HepG2 (cell line): Measurements from ENCODE around the gene PAQR7. TPM values are rescaled to one million over a fixed set of nuclear protein-coding genes. Genes with fewer than 3 reads are reported as not detected.

ENCODE experiments used
- ARID2 ChIP-seq: sonication (generic); formaldehyde crosslinking; IDR thresholded peaks from 2 replicates; pipeline ENCODE4 v1.8.1; 2022; ENCODE audit warnings: mild to moderate bottlenecking, missing genetic modification reagents, borderline replicate concordance
- CTCF ChIP-seq: sonication (generic); formaldehyde crosslinking; IDR thresholded peaks from 2 replicates; pipeline ENCODE4 v1.5.0; 2020; ENCODE audit warnings: mild to moderate bottlenecking, missing genetic modification reagents, moderate library complexity
- ELF4 ChIP-seq: sonication (generic); formaldehyde crosslinking; IDR thresholded peaks from 2 replicates; pipeline ENCODE4 v1.5.0; 2020; ENCODE audit warnings: missing genetic modification reagents, mild to moderate bottlenecking, moderate library complexity, borderline replicate concordance
- IRX3 ChIP-seq: sonication (generic); formaldehyde crosslinking; IDR thresholded peaks from 2 replicates; pipeline ENCODE4 v1.8.1; 2023; ENCODE audit warnings: mild to moderate bottlenecking, low read depth, missing genetic modification reagents, borderline replicate concordance
- KLF13 ChIP-seq: sonication (generic); formaldehyde crosslinking; IDR thresholded peaks from 2 replicates; pipeline ENCODE4 v1.4.0; 2020; ENCODE audit warnings: mild to moderate bottlenecking, missing genetic modification reagents
- LRRFIP1 ChIP-seq: sonication (generic); formaldehyde crosslinking; conservative IDR thresholded peaks from 2 replicates; pipeline ENCODE4 v1.4.0; 2020; ENCODE audit warnings: missing genetic modification reagents
- MNT ChIP-seq: fragments of 450-650 bp; IDR thresholded peaks from 2 replicates; pipeline ENCODE4 v1.6.1; 2016
- MYC ChIP-seq: sonication (generic); formaldehyde crosslinking; IDR thresholded peaks from 2 replicates; pipeline ENCODE4 v1.9.0; 2021; ENCODE audit warnings: missing genetic modification reagents, borderline replicate concordance
- NR1H2 ChIP-seq: sonication (generic); formaldehyde crosslinking; IDR thresholded peaks from 2 replicates; pipeline ENCODE4 v1.8.1; 2022; ENCODE audit warnings: low read depth, missing genetic modification reagents, borderline replicate concordance
- RCOR2 ChIP-seq: IDR thresholded peaks from 2 replicates; pipeline ENCODE4 v1.6.1; 2016; ENCODE audit warnings: missing biosample characterization, missing genetic modification reagents
- STAT5B ChIP-seq: sonication (generic); formaldehyde crosslinking; IDR thresholded peaks from 2 replicates; pipeline ENCODE4 v1.4.0; 2020; ENCODE audit warnings: missing genetic modification reagents
- ZBTB43 ChIP-seq: sonication (generic); formaldehyde crosslinking; conservative IDR thresholded peaks from 2 replicates; pipeline ENCODE4 v1.4.0; 2020; ENCODE audit warnings: missing genetic modification reagents
- ZFP41 ChIP-seq: sonication (generic); formaldehyde crosslinking; IDR thresholded peaks from 2 replicates; pipeline ENCODE4 v1.4.0; 2020; ENCODE audit warnings: mild to moderate bottlenecking, missing genetic modification reagents, borderline replicate concordance
- ZNF720 ChIP-seq: sonication (generic); formaldehyde crosslinking; IDR thresholded peaks from 2 replicates; pipeline ENCODE4 v1.4.0; 2020; ENCODE audit warnings: missing genetic modification reagents
- ZNF761 ChIP-seq: sonication (generic); formaldehyde crosslinking; conservative IDR thresholded peaks from 2 replicates; pipeline ENCODE4 v1.4.0; 2020; ENCODE audit warnings: mild to moderate bottlenecking, missing genetic modification reagents
- ZNF768 ChIP-seq: sonication (generic); formaldehyde crosslinking; IDR thresholded peaks from 2 replicates; pipeline ENCODE4 v1.4.0; 2020; ENCODE audit warnings: missing genetic modification reagents
- ZNF784 ChIP-seq: sonication (generic); formaldehyde crosslinking; IDR thresholded peaks from 2 replicates; pipeline ENCODE4 v1.5.1; 2020; ENCODE audit warnings: missing genetic modification reagents, mild to moderate bottlenecking, borderline replicate concordance
- ZSCAN20 ChIP-seq: sonication (generic); formaldehyde crosslinking; IDR thresholded peaks from 2 replicates; pipeline ENCODE4 v1.4.0; 2020; ENCODE audit warnings: missing genetic modification reagents, mild to moderate bottlenecking, borderline replicate concordance
- ZSCAN30 ChIP-seq: sonication (generic); formaldehyde crosslinking; IDR thresholded peaks from 2 replicates; pipeline ENCODE4 v1.5.0; 2020; ENCODE audit warnings: mild to moderate bottlenecking, missing genetic modification reagents
- polyA plus RNA-seq, 8 experiments: library from polyadenylated mRNA; depleted of rRNA in 3 of 8; stranded (reverse) in 7 of 8; unstranded in 1 of 8; fragments of >200 nt; fragmentation: Illumina TruSeq in 4 of 8; extraction: Trizol in 4 of 8; gene quantifications; 2 replicates each; pipeline versions ENCODE4 v1.2.1 to v1.2.3, GENCODE V29; 2011 to 2016; ENCODE audit warnings: low read depth in 4 of 8, missing spikeins in 1 of 8, mixed read lengths in 1 of 8; ENCODE audit not compliant: insufficient read depth in 1 of 8
- total RNA-seq, 5 experiments: library from RNA; depleted of rRNA; stranded (reverse); fragments of >200 nt; fragmentation: Illumina TruSeq; extraction: Trizol; gene quantifications; 2 replicates each; pipeline ENCODE4 v1.2.3, GENCODE V29; 2016; ENCODE audit warnings: low read depth in 1 of 5

Gene PAQR7
- total and polyA plus RNA-seq, 2 of the 13 experiments (the other 11 are each of a cell fraction or from before 2014, with no cell fraction given) = 13.2 to 16.6 TPM

- TF ChIP-seq ZBTB43 = peak; percentile 52; the same call in 1 of the 2 replicates
- peak; percentile 64; the same call in 1 of the 2 replicates for TF ChIP-seq ZNF761 (CRISPR knock-in tag)
- TF ChIP-seq IRX3 (CRISPR knock-in tag) = peak; percentile 93
- TF ChIP-seq MYC (CRISPR knock-in tag) = peak; percentile 83
- TF ChIP-seq MNT = no peak
- TF ChIP-seq ZSCAN30 (CRISPR knock-in tag) = no peak
- TF ChIP-seq ZNF768 (CRISPR knock-in tag) = peak; percentile 69
- no peak for TF ChIP-seq LRRFIP1 (CRISPR knock-in tag)
- peak; percentile 71; the same call in 1 of the 2 replicates for TF ChIP-seq ZSCAN20 (CRISPR knock-in tag)
- 0 out of 2 replicates have a peak, but pooled peaks have one; percentile 72 for TF ChIP-seq STAT5B (CRISPR knock-in tag)
- no peak for TF ChIP-seq ZNF720 (CRISPR knock-in tag)
- TF ChIP-seq RCOR2 (CRISPR knock-in tag) = 0 out of 2 replicates have a peak, but pooled peaks have one; percentile 37
- TF ChIP-seq NR1H2 = 0 out of 2 replicates have a peak, but pooled peaks have one; percentile 40
- peak; percentile 81 for TF ChIP-seq ARID2 (CRISPR knock-in tag)
- peak; percentile 57 for TF ChIP-seq CTCF
- TF ChIP-seq ZNF784 (CRISPR knock-in tag) = peak; percentile 76; the same call in 1 of the 2 replicates
- TF ChIP-seq ZFP41 (CRISPR knock-in tag) = 0 out of 2 replicates have a peak, but pooled peaks have one; percentile 35
- TF ChIP-seq ELF4 (CRISPR knock-in tag) = no peak
- 0 out of 2 replicates have a peak, but pooled peaks have one; percentile 69 for TF ChIP-seq KLF13 (CRISPR knock-in tag)
Measured at GRCh38 chr1:25875154-25875855, at the start of gene PAQR7 (continued).
